ENCODE data around the gene ICE2. TPM values are rescaled to one million over a fixed set of nuclear protein-coding genes. Genes with fewer than 3 reads are reported as not detected.

Gene ICE2
- total and polyA plus RNA-seq, 2 of the 8 experiments (the other 6 are each of a cell fraction or from before 2014, with no cell fraction given), result 40.0 to 87.3 TPM

GRCh38 chr15:60385620-60386552 lies 93.1 kb downstream of the ICE2 start (continued):
- no peak for TF ChIP-seq EGR1 (IDR thresholded peaks at IDR 0.05; ENCODE audit: borderline replicate concordance, low read depth, low read length)
- TF ChIP-seq SIRT6 (IDR thresholded peaks at IDR 0.05; ENCODE audit: low read length), result no peak
- no peak for TF ChIP-seq JUND (IDR thresholded peaks at IDR 0.05; ENCODE audit: low read length)
- TF ChIP-seq USF2 (IDR thresholded peaks at IDR 0.05; ENCODE audit: low read length), result no peak
- TF ChIP-seq TAF1 (IDR thresholded peaks at IDR 0.05; ENCODE audit: low read depth, low read length), result no peak

Measured in H1 (cell line).